ENCODE measurements around the gene KLF7.
A peak's percentile ranks its signal among the peaks of the same experiment; 100 is the strongest.

DNA sequence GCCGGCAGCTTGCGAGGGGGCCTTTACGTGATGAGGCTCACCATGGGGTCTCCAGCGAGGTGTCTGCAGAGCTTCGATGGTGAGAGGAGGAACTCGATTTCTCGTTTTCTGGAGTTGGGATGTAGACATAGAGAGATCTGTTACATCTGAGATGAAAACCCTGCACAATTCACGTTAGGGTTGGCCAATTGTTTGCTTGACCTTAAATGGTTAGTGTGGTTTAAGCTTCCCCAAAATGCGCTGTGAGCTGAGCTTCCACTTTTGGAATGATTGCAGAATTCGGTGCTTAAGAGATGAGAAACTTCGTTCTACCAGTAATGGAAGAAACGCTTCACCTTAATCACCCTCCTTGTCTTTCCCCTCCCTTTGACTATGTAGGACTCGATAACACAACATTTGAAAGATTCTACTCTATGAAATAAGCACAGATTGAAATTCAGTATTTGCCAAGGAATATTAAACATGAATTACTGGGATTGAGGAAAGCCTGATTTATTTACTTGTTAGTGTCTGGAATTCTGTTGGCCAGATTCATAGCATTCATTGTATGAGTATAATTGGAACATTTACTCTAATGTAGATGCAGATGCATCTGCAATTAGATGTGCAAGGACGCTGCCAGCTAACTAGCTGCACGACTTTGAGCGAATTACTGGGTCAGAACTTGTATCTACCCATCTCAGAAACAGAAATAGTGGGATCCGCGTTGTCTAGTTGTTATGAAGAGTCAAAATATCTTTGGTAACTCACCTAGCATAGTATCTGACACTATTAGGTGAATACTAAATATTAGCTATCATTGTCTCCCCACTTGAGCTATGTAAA is 1.6 kb upstream of the KLF7 start:
- TF ChIP-seq, protein P1, sequence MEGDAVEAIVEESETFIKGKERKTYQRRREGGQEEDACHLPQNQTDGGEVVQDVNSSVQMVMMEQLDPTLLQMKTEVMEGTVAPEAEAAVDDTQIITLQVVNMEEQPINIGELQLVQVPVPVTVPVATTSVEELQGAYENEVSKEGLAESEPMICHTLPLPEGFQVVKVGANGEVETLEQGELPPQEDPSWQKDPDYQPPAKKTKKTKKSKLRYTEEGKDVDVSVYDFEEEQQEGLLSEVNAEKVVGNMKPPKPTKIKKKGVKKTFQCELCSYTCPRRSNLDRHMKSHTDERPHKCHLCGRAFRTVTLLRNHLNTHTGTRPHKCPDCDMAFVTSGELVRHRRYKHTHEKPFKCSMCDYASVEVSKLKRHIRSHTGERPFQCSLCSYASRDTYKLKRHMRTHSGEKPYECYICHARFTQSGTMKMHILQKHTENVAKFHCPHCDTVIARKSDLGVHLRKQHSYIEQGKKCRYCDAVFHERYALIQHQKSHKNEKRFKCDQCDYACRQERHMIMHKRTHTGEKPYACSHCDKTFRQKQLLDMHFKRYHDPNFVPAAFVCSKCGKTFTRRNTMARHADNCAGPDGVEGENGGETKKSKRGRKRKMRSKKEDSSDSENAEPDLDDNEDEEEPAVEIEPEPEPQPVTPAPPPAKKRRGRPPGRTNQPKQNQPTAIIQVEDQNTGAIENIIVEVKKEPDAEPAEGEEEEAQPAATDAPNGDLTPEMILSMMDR (IDR thresholded peaks at IDR 0.05; ENCODE audit: poor library complexity, severe bottlenecking), result no peak
- no peak for TF ChIP-seq EZH2 (IDR thresholded peaks at IDR 0.05; ENCODE audit: borderline replicate concordance, insufficient read depth, low read length, poor library complexity, severe bottlenecking)
- TF ChIP-seq POLR2AphosphoS5 (IDR thresholded peaks at IDR 0.05), result no peak
- peak; percentile 49 for TF ChIP-seq RAD21 (conservative IDR thresholded peaks at IDR 0.05)
- TF ChIP-seq, protein P2, sequence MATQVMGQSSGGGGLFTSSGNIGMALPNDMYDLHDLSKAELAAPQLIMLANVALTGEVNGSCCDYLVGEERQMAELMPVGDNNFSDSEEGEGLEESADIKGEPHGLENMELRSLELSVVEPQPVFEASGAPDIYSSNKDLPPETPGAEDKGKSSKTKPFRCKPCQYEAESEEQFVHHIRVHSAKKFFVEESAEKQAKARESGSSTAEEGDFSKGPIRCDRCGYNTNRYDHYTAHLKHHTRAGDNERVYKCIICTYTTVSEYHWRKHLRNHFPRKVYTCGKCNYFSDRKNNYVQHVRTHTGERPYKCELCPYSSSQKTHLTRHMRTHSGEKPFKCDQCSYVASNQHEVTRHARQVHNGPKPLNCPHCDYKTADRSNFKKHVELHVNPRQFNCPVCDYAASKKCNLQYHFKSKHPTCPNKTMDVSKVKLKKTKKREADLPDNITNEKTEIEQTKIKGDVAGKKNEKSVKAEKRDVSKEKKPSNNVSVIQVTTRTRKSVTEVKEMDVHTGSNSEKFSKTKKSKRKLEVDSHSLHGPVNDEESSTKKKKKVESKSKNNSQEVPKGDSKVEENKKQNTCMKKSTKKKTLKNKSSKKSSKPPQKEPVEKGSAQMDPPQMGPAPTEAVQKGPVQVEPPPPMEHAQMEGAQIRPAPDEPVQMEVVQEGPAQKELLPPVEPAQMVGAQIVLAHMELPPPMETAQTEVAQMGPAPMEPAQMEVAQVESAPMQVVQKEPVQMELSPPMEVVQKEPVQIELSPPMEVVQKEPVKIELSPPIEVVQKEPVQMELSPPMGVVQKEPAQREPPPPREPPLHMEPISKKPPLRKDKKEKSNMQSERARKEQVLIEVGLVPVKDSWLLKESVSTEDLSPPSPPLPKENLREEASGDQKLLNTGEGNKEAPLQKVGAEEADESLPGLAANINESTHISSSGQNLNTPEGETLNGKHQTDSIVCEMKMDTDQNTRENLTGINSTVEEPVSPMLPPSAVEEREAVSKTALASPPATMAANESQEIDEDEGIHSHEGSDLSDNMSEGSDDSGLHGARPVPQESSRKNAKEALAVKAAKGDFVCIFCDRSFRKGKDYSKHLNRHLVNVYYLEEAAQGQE (IDR thresholded peaks at IDR 0.05; ENCODE audit: borderline replicate concordance), result no peak
- TF ChIP-seq EP300 (conservative IDR thresholded peaks at IDR 0.05; ENCODE audit: poor library complexity, severe bottlenecking), result no peak
- no peak for TF ChIP-seq TAF1 (IDR thresholded peaks at IDR 0.05; ENCODE audit: low read depth)
